Measurements from ENCODE around the gene CTSL. TPM values are rescaled to one million over a fixed set of nuclear protein-coding genes. Genes with fewer than 3 reads are reported as not detected.

The CTSL gene
- total RNA-seq, 3 donors from 2014 or later (not counting 1 experiment from before 2014, with no cell fraction given) = 1.2 to 4.4 (median 1.2) TPM

GRCh38 chr9:87706066-87706739, 19.7 kb upstream of the CTSL start:
- ATAC-seq (no peak), DNase-seq (no peak)
- no peaks in the 10 kb centered on the region for H3K4me1 ChIP-seq (ENCODE audit: control insufficient read depth, insufficient read depth, low read length)
- WGBS (ENCODE audit: insufficient coverage) = 95% methylated on average over 39 of the region's 39 CpGs
- no peaks in the 10 kb centered on the region for H3K9me3 Mint-ChIP-seq
- no peaks in the 10 kb centered on the region for H3K36me3 ChIP-seq (ENCODE audit: control insufficient read depth, insufficient read depth, low read length)
- intact Hi-C loops (cut with micrococcal nuclease) = no loop called here
- H3K27ac Mint-ChIP-seq = no peak overlapping the region
- no peak overlapping the region for H3K4me3 ChIP-seq (ENCODE audit: low read length)
- no peaks in the 10 kb centered on the region for H3K27me3 Mint-ChIP-seq (ENCODE audit: low read depth in 2 of 2)
- no peak for TF ChIP-seq CTCF (IDR thresholded peaks at IDR 0.05)
- H3K27ac ChIP-seq (ENCODE audit: low read length) = no peak overlapping the region
- H3K9me3 ChIP-seq (ENCODE audit: control insufficient read depth, insufficient read depth, low read length) = no peaks in the 10 kb centered on the region
- H3K36me3 Mint-ChIP-seq = no peaks in the 10 kb centered on the region
- no peaks in the 10 kb centered on the region for H3K27me3 ChIP-seq (ENCODE audit: control insufficient read depth, insufficient read depth, low read length)
- H3K4me3 Mint-ChIP-seq = no peak overlapping the region
- no peaks in the 10 kb centered on the region for H3K4me1 Mint-ChIP-seq

DNA sequence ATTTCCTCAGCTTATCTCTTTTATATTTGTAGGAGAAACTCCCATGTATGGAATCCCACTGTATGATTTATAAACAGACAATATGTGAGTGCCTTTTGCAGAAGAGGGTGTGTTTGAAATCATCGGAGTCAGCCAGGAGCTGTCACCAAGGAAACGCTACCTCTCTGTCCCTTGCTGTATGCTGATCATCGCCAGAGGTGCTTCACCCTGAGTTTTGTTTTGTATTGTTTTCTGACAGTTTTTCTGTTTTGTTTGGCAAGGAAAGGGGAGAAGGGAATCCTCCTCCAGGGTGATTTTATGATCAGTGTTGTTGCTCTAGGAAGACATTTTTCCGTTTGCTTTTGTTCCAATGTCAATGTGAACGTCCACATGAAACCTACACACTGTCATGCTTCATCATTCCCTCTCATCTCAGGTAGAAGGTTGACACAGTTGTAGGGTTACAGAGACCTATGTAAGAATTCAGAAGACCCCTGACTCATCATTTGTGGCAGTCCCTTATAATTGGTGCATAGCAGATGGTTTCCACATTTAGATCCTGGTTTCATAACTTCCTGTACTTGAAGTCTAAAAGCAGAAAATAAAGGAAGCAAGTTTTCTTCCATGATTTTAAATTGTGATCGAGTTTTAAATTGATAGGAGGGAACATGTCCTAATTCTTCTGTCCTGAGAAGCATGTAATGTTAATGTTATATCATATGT, 18.0 kb upstream of the CTSL start:
- Histone ChIP-seq H3K4me3 (ENCODE audit: low read length) (no peak overlapping the region), H3K27ac (ENCODE audit: low read length) (no peak overlapping the region), H3K27me3 (ENCODE audit: control insufficient read depth, insufficient read depth, low read length) (no peaks in the 10 kb centered on the region), H3K4me1 (ENCODE audit: control insufficient read depth, insufficient read depth, low read length) (no peaks in the 10 kb centered on the region), H3K9me3 (ENCODE audit: control insufficient read depth, insufficient read depth, low read length) (no peaks in the 10 kb centered on the region), H3K36me3 (ENCODE audit: control insufficient read depth, insufficient read depth, low read length) (no peaks in the 10 kb centered on the region)
- no peak overlapping the region for H3K4me3 Mint-ChIP-seq
- no peaks in the 10 kb centered on the region for H3K36me3 Mint-ChIP-seq
- no peaks in the 10 kb centered on the region for H3K9me3 Mint-ChIP-seq
- H3K4me1 Mint-ChIP-seq = no peaks in the 10 kb centered on the region
- 92% methylated on average over 3 of the region's 6 CpGs for whole genome bisulfite sequencing (ENCODE audit: insufficient coverage)
- ATAC-seq (no peak), DNase-seq (no peak)
- no peaks in the 10 kb centered on the region for H3K27me3 Mint-ChIP-seq (ENCODE audit: low read depth in 2 of 2)
- no peak for TF ChIP-seq CTCF (IDR thresholded peaks at IDR 0.05)
- intact Hi-C loops (cut with micrococcal nuclease) = no loop called here
- no peak overlapping the region for H3K27ac Mint-ChIP-seq

DNA sequence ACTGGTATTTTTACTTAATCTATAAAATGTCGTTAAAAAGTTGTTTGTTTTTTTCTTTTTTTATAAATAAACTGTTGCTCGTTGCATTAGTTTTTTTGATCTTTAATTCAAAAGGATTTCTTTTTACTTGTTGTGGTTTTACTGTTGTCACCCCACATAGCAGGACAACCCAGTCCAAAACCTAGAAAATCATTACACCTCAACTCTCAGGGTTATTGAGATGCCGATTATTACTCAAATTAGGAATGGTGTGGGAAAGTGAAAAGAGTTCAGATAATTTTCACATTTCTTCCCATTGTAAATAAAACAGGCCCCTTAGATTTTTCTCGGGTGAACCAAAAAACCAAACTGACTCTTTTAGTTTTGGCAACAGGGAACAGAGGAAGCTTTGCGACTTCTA, 17.4 kb upstream of the CTSL start:
- H3K4me1 ChIP-seq (ENCODE audit: control insufficient read depth, insufficient read depth, low read length) = no peaks in the 10 kb centered on the region
- no peaks in the 10 kb centered on the region for H3K9me3 ChIP-seq (ENCODE audit: control insufficient read depth, insufficient read depth, low read length)
- ATAC-seq (no peak), DNase-seq (no peak)
- 78% methylated on average over 2 of the region's 5 CpGs for WGBS (ENCODE audit: insufficient coverage)
- no peak overlapping the region for H3K27ac ChIP-seq (ENCODE audit: low read length)
- Mint-ChIP-seq H3K27me3 (ENCODE audit: low read depth in 2 of 2) (no peaks in the 10 kb centered on the region), H3K9me3 (no peaks in the 10 kb centered on the region), H3K4me1 (no peaks in the 10 kb centered on the region), H3K4me3 (no peak overlapping the region), H3K36me3 (no peaks in the 10 kb centered on the region), H3K27ac (no peak overlapping the region)
- no peak overlapping the region for H3K4me3 ChIP-seq (ENCODE audit: low read length)
- H3K36me3 ChIP-seq (ENCODE audit: control insufficient read depth, insufficient read depth, low read length) = no peaks in the 10 kb centered on the region
- TF ChIP-seq CTCF (IDR thresholded peaks at IDR 0.05) = no peak
- no peaks in the 10 kb centered on the region for H3K27me3 ChIP-seq (ENCODE audit: control insufficient read depth, insufficient read depth, low read length)
- intact Hi-C loops (cut with micrococcal nuclease) = no loop called here
